GM19025 (cell line): ENCODE measurements around the gene ABCA13.

ENCODE experiments used
- ATAC-seq: cut with Tn5 transposase; IDR thresholded peaks from one replicate; pipeline ENCODE4 v1.9.1; 2021; ENCODE audit warnings: mild to moderate bottlenecking, low read depth, moderate library complexity; ENCODE audit not compliant: unreplicated experiment

Gene ABCA13

DNA sequence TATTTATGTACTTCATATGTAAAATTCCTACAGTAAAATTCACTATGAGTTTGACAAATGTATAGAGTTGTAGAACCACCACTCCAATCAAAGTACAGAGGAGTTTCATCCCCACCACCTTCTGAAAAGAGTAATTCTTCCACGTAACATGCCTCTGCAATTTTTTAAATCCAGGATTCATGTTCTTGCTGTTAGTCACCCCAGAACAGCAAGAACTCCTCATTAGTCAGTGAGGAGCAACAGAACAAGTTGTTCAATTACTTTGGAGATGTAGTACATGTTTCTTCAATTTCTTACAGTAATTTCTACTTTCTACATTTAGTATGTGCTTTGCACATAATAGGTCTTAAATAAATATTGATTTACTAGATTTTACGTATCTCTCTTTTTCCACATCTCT lies 248.1 kb downstream of the ABCA13 start:
- ATAC-seq: no peak

- ATAC-seq: no peak
Measured at GRCh38 chr7:48420206-48420605, 248.9 kb downstream of the ABCA13 start.

DNA sequence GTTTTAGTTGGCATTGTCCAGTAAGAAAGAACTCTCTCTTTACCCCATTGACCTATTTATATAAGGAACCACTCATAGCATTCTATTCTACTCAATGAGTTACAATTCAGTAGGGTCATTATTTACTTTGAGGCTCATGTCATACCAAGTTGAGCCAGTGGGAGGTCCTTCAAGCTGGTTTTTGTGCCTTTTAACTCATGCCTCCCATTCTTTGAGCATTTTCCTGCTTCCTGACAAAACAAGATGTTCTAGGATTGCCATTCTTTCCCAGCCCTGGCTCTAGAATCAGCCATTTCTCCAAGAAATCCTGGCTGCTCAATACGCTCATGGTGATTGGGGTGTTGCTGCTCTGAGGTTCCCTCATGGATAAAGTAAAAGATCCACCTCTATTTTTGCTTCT lies 250.1 kb downstream of the ABCA13 start:
- no peak for ATAC-seq

DNA sequence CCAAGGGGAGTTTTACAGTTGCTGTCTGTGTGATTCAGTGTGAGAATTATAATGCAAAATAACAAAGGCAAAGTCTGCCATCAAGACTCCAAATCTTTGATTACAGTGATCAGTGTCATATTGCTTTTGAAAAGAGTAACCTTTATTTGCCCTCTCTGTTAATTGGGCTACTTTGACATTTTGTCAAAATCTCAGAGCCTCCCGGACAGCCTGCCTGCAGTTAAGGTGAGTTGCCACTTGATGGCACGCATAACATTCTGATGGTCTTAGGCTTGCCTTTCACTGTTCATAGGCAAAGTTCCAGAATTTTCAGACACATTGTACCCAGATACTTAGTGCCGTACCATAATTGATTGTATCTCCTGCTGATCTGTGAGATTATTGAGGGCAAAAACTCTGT lies 253.5 kb downstream of the ABCA13 start:
- no peak for ATAC-seq

DNA sequence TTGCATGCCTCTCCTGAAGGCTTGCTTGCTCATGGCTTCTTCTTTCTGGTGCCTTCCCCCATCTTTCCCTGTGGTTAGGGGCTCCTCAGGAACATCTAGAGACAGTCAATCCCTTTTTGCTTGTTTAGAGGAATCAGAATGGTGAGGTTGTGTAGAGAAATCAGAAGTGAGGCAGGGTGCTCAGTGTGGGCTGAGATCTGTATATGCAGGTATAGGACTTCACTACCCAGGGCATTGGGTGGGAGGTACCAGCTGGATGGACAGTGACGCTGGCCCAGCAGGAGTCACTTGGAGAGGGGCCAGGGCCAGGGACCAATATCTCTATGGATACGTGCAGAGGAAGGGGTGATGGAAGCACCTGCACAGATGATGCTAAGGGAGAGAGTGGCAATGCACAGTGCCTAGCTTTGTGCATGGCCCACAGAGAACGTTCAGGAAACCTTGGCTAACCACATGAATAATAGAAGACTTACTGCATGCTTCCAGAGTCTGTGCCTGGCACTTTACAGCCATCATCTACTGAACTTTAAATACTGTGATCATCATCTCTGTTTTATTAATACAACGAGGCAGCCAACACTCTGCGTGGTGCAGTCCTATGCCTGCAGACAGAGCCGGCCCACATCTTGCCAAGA lies 255.2 kb downstream of the ABCA13 start:
- no peak for ATAC-seq

DNA sequence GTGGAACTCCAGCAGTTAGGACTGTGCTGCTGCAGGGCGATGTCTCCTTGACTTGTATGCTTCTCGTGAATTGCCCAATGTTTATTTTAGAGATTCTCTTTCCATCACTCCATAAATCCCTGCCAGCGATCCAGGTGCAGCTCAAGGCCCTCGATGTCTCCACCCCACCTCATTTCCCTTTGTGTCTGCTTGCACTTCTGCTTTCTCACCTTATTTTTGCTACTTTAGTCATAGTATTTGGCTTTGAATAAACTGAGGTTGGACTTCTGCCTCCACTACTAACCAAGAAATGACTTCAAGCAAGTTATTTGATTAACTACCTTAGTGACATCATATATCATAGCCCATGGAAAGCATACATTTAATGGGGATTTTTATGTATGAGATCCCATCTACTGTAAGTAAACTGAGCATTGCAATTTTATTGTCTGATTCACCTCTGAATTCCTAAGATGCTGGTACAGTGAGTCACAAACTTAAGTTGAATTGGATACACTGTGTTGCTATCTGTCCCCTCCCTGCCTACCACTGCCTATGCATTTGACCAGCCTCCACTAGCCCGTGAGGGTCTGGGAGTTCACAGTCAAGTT lies 255.8 kb downstream of the ABCA13 start:
- no peak for ATAC-seq

GRCh38 chr7:48427671-48428070 lies 256.4 kb downstream of the ABCA13 start:
- no peak for ATAC-seq

DNA sequence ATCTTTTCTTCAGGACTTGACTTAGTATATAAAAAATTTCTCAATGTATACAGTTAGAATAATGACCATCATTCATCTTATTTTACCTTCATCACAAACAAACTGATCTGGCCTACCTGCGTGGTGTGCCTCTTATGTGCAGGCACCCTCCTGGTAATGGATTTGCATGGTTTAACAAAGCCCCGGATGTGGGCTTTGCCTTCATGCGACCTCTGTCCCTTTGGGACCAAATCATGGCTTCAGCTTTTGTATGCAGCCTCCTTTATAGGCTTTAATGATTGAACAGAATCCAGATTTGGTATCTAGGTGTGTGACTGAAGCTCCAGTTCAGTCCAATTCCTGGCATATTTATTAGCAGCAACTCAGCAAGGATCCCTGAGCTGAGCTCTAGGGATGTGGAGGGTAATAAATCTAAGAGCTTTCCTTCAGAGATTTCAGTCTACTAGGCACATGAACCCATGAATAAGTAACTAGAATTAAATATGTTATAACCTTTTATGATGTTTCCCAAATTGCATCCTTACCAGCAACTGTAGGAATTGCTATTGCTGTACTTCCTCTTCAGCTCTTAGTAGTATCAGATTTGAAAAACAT lies 256.9 kb downstream of the ABCA13 start:
- ATAC-seq: no peak

- no peak for ATAC-seq
Measured at GRCh38 chr7:48429117-48429516, 257.9 kb downstream of the ABCA13 start.

GRCh38 chr7:48438206-48438605 lies 266.9 kb downstream of the ABCA13 start:
- no peak for ATAC-seq

- no peak for ATAC-seq
Measured at GRCh38 chr7:48441848-48442492, 270.7 kb downstream of the ABCA13 start.

- ATAC-seq: no peak
Measured at GRCh38 chr7:48443051-48443450, 271.8 kb downstream of the ABCA13 start.

- no peak for ATAC-seq
Measured at GRCh38 chr7:48446721-48447120, 275.5 kb downstream of the ABCA13 start.

DNA sequence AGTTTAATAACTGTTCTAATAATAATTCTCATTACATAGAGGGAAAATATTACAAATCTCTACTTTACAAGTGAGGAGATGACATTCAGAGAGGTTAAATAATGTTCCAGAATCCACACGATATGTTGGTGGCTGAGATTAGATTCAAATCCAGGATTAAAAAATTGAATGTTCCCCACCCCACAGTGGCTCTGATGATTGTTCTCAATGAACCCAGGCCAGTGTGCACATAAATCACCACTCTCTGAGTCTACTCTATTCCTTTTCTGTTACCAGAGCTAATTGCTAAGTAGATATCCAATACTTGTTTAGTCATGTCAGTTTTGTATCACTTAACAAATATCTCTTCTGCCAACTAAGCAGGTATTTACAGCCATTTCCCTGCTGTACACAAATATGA lies 281.0 kb downstream of the ABCA13 start:
- no peak for ATAC-seq

DNA sequence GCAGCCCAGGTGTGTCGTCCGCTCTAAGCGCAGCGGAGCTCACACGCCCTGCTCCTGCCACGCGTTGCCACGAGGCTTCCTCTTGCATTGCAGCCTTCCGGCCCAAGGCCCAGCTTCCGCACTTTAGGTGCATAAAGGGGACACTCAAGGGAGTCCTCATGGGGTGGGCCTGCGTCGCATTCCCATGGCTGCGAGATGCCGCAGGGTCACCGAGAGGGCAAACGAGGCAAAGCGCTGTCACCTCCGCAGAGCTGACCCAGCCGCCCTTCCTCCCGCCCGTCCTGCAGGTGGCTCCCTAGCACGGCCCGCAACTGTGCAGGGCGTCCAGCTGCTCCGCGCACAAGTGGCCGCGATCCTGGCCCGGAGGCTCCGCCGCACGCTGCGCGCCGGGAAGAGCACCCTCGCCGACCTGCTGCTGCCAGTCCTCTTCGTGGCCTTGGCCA lies 283.5 kb downstream of the ABCA13 start:
- no peak for ATAC-seq

DNA sequence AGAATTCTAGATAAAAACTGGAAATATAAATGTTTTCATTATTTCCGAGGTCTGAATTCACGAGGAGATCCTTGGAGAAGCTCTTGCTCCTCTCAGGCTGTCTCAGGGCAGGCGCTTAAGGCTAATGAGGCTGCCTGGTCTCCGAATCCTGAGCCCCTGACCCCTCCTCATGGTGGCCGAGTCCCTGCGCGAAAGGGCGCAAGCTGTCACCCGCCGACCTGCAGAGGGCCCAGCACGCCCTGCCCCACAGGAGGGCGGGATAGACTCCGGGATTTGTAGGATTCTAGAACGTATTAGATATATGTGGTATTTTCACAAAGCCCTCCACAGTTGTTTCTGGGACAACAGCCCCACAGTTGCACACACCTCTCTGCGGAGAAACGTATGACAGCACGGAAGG lies 284.1 kb downstream of the ABCA13 start:
- no peak for ATAC-seq

- ATAC-seq: no peak
Measured at GRCh38 chr7:48458701-48459524, 287.7 kb downstream of the ABCA13 start.

DNA sequence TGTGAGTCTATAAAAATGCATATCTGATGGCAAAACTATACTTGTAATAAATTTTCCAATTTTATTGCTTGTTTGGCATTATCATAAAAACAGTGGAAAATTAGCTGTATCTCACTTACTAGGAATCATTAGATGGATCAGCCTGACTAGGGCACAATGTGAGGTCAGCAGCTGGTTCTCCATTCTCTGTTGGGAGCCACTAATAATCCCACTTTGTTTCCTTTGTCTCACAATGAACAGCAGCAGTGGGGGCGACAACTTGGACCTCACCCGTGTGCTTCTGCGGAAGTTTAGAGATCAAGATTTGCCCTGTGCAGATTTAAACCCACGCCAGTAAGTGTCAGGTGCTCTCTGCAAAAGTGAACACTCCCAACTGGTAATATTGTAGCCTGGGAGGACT lies 295.5 kb downstream of the ABCA13 start:
- ATAC-seq: no peak

GRCh38 chr7:48471196-48471595 lies 299.9 kb downstream of the ABCA13 start:
- ATAC-seq: no peak

DNA sequence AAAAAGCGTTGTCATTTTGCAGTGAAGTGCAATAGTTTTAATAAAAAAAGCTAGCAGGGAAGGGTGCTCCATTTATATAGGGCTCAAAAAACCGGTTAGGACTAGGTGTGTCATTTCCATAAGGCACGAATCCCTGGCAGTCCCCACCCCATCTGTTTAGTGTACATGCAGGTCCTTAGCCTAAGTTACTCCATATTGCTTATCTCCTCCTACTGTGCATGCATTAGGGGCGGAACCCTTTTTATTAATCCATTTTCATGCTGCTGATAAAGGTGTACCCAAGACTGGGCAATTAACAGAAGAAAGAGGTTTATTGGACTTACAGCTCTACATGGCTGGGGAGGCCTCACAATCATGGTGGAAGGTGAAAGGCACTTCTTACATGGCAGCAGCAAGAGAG lies 301.4 kb downstream of the ABCA13 start:
- ATAC-seq: no peak
